ENCODE measurements around the gene KIF4A. TPM values are rescaled to one million over a fixed set of nuclear protein-coding genes. Genes with fewer than 3 reads are reported as not detected.
A peak's percentile ranks its signal among the peaks of the same experiment; 100 is the strongest.

Gene KIF4A
- total and polyA plus RNA-seq, 2 of the 13 experiments (the other 11 are each of a cell fraction or from before 2014, with no cell fraction given): 9.4 to 28.2 TPM

DNA sequence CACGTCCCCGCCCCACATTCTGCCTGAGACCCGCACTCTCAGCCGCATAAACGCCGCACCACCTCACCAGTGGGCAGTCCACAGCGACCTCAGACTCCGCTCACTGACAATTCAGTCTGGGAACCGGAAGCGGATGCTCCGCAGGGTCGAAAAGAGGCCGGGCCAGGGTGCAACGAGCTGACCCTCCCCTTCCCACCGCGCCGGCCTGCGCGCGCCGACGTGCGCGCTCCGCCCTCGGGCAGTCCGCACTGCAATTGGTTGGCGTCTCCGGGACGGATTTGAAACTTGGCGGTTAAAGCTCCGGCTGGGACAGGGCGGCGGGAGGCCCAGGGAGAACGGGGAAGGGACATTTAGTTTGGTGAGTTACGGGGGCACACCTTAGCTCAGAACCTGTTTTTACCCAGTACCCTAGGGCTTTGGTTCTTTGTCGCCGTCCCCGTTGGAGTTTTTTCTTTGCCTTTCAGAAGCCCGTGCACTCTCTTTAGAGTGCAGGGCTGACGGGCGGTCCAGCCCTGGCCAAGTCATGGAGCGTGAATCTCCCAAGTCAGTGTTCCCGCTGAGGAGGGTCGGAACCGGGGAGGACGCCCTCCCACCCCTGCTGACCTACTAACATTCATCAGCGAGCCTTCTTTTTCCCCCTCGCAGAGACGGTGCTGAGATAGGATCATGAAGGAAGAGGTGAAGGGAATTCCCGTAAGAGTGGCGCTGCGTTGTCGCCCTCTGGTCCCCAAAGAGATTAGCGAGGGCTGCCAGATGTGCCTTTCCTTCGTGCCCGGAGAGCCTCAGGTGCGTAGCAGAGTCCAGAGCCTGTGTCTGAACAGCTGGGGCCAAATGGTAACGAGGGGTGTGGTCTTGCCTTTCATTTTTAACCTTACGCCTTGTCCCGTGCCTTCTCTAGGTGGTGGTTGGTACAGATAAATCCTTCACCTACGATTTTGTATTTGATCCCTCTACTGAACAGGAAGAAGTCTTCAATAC, at the start of gene KIF4A, which contains the start of gene PDZD11 (continued):
- TF ChIP-seq, protein P1, sequence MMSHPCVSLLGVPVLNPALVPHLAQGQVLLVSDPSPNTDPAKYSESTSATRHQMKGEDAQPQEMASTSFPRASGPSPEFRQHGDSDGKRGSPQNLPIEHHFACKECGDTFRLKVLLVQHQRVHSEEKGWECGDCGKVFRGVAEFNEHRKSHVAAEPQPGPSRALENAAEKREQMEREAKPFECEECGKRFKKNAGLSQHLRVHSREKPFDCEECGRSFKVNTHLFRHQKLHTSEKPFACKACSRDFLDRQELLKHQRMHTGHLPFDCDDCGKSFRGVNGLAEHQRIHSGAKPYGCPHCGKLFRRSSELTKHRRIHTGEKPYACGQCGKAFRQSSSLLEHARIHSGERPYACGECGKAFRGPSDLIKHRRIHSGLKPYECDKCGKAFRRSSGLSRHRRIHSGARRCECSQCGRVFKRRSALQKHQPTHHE (CRISPR knock-in tag; IDR thresholded peaks at IDR 0.05; ENCODE audit: borderline replicate concordance): no peak
- TF ChIP-seq CREM (IDR thresholded peaks at IDR 0.05): no peak; the same call in 1 of the 2 replicates
- no peak for TF ChIP-seq CREM (CRISPR knock-in tag; IDR thresholded peaks at IDR 0.05)
- TF ChIP-seq, protein P2, sequence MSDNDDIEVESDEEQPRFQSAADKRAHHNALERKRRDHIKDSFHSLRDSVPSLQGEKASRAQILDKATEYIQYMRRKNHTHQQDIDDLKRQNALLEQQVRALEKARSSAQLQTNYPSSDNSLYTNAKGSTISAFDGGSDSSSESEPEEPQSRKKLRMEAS (IDR thresholded peaks at IDR 0.05): no peak; the same call in 1 of the 2 replicates
- TF ChIP-seq ZNF891 (CRISPR knock-in tag; IDR thresholded peaks at IDR 0.05): no peak
- TF ChIP-seq, protein P3, sequence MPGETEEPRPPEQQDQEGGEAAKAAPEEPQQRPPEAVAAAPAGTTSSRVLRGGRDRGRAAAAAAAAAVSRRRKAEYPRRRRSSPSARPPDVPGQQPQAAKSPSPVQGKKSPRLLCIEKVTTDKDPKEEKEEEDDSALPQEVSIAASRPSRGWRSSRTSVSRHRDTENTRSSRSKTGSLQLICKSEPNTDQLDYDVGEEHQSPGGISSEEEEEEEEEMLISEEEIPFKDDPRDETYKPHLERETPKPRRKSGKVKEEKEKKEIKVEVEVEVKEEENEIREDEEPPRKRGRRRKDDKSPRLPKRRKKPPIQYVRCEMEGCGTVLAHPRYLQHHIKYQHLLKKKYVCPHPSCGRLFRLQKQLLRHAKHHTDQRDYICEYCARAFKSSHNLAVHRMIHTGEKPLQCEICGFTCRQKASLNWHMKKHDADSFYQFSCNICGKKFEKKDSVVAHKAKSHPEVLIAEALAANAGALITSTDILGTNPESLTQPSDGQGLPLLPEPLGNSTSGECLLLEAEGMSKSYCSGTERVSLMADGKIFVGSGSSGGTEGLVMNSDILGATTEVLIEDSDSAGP (CRISPR knock-in tag; IDR thresholded peaks at IDR 0.05; ENCODE audit: borderline replicate concordance): peak; percentile 52; the same call in 1 of the 2 replicates
- TF ChIP-seq, protein P4, sequence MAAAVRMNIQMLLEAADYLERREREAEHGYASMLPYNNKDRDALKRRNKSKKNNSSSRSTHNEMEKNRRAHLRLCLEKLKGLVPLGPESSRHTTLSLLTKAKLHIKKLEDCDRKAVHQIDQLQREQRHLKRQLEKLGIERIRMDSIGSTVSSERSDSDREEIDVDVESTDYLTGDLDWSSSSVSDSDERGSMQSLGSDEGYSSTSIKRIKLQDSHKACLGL (CRISPR knock-in tag; IDR thresholded peaks at IDR 0.05): no peak
- TF ChIP-seq ZSCAN29 (CRISPR knock-in tag; conservative IDR thresholded peaks at IDR 0.05): no peak
- TF ChIP-seq, protein P5, sequence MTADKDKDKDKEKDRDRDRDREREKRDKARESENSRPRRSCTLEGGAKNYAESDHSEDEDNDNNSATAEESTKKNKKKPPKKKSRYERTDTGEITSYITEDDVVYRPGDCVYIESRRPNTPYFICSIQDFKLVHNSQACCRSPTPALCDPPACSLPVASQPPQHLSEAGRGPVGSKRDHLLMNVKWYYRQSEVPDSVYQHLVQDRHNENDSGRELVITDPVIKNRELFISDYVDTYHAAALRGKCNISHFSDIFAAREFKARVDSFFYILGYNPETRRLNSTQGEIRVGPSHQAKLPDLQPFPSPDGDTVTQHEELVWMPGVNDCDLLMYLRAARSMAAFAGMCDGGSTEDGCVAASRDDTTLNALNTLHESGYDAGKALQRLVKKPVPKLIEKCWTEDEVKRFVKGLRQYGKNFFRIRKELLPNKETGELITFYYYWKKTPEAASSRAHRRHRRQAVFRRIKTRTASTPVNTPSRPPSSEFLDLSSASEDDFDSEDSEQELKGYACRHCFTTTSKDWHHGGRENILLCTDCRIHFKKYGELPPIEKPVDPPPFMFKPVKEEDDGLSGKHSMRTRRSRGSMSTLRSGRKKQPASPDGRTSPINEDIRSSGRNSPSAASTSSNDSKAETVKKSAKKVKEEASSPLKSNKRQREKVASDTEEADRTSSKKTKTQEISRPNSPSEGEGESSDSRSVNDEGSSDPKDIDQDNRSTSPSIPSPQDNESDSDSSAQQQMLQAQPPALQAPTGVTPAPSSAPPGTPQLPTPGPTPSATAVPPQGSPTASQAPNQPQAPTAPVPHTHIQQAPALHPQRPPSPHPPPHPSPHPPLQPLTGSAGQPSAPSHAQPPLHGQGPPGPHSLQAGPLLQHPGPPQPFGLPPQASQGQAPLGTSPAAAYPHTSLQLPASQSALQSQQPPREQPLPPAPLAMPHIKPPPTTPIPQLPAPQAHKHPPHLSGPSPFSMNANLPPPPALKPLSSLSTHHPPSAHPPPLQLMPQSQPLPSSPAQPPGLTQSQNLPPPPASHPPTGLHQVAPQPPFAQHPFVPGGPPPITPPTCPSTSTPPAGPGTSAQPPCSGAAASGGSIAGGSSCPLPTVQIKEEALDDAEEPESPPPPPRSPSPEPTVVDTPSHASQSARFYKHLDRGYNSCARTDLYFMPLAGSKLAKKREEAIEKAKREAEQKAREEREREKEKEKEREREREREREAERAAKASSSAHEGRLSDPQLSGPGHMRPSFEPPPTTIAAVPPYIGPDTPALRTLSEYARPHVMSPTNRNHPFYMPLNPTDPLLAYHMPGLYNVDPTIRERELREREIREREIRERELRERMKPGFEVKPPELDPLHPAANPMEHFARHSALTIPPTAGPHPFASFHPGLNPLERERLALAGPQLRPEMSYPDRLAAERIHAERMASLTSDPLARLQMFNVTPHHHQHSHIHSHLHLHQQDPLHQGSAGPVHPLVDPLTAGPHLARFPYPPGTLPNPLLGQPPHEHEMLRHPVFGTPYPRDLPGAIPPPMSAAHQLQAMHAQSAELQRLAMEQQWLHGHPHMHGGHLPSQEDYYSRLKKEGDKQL (CRISPR knock-in tag; IDR thresholded peaks at IDR 0.05; ENCODE audit: low read depth): no peak
- TF ChIP-seq ZBTB3 (CRISPR knock-in tag; IDR thresholded peaks at IDR 0.05; ENCODE audit: borderline replicate concordance, low read depth): no peak
- TF ChIP-seq MYNN (CRISPR knock-in tag; IDR thresholded peaks at IDR 0.05; ENCODE audit: low read depth): no peak
- TF ChIP-seq, protein P6, sequence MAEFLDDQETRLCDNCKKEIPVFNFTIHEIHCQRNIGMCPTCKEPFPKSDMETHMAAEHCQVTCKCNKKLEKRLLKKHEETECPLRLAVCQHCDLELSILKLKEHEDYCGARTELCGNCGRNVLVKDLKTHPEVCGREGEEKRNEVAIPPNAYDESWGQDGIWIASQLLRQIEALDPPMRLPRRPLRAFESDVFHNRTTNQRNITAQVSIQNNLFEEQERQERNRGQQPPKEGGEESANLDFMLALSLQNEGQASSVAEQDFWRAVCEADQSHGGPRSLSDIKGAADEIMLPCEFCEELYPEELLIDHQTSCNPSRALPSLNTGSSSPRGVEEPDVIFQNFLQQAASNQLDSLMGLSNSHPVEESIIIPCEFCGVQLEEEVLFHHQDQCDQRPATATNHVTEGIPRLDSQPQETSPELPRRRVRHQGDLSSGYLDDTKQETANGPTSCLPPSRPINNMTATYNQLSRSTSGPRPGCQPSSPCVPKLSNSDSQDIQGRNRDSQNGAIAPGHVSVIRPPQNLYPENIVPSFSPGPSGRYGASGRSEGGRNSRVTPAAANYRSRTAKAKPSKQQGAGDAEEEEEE (CRISPR knock-in tag; IDR thresholded peaks at IDR 0.05; ENCODE audit: borderline replicate concordance): no peak
- TF ChIP-seq, protein P7, sequence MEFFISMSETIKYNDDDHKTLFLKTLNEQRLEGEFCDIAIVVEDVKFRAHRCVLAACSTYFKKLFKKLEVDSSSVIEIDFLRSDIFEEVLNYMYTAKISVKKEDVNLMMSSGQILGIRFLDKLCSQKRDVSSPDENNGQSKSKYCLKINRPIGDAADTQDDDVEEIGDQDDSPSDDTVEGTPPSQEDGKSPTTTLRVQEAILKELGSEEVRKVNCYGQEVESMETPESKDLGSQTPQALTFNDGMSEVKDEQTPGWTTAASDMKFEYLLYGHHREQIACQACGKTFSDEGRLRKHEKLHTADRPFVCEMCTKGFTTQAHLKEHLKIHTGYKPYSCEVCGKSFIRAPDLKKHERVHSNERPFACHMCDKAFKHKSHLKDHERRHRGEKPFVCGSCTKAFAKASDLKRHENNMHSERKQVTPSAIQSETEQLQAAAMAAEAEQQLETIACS (CRISPR knock-in tag; IDR thresholded peaks at IDR 0.05): peak; percentile 59

Measured in HepG2 (cell line).